Natural killer cell treated with Interleukin-12 subunit alpha and Interleukin-12 subunit beta and Interleukin-15 and Interleukin-18, amount 100 ng/mL, for 72 hours (primary cell): ENCODE results near the gene SIPA1L3. TPM values are rescaled to one million over a fixed set of nuclear protein-coding genes. Genes with fewer than 3 reads are reported as not detected.
A peak's percentile ranks its signal among the peaks of the same experiment; 100 is the strongest.

ENCODE experiments used
- ATAC-seq, 2 donors: fragments of 150-1000 bp; cut with Tn5 transposase in 1 of 2; sonication (Bioruptor Pico), chemical (Tn5 transposase) in 1 of 2; 2 replicates each; pipeline ENCODE4 v1.10.0; 2021
- DNase-seq: peaks from one replicate; pipeline ENCODE4 v3.0.0; 2022; ENCODE audit warnings: low spot score
- H3K27ac Mint-ChIP-seq, 2 donors: 1 replicate in 1 of 2; 2 replicates in 1 of 2; pipeline ENCODE4 v1.8.0; 2022; ENCODE audit warnings: mixed read lengths in 2 of 2, mild to moderate bottlenecking in 1 of 2, moderate library complexity in 1 of 2
- H3K27me3 Mint-ChIP-seq, 2 donors: 1 replicate in 1 of 2; 2 replicates in 1 of 2; pipeline ENCODE4 v1.8.0; 2022; ENCODE audit warnings: mixed read lengths in 2 of 2
- H3K36me3 Mint-ChIP-seq: one replicate; pipeline ENCODE4 v1.8.0; 2022; ENCODE audit warnings: mixed read lengths
- H3K4me1 Mint-ChIP-seq, 2 donors: 1 replicate in 1 of 2; 2 replicates in 1 of 2; pipeline ENCODE4 v1.8.0; 2022; ENCODE audit warnings: low read depth in 2 of 2, mixed read lengths in 2 of 2, mild to moderate bottlenecking in 1 of 2
- H3K4me3 Mint-ChIP-seq: one replicate; pipeline ENCODE4 v1.8.0; 2022; ENCODE audit warnings: mixed read lengths
- H3K9me3 Mint-ChIP-seq: 2 replicates; pipeline ENCODE4 v1.8.0; 2022; ENCODE audit warnings: mixed read lengths
- total RNA-seq, 2 donors: library from RNA; stranded (reverse); gene quantifications; one replicate each; pipeline ENCODE4 v1.2.3, GENCODE V29; 2022

Gene SIPA1L3
- total RNA-seq, 2 donors from 2014 or later, result 16.8 to 31.0 TPM

DNA sequence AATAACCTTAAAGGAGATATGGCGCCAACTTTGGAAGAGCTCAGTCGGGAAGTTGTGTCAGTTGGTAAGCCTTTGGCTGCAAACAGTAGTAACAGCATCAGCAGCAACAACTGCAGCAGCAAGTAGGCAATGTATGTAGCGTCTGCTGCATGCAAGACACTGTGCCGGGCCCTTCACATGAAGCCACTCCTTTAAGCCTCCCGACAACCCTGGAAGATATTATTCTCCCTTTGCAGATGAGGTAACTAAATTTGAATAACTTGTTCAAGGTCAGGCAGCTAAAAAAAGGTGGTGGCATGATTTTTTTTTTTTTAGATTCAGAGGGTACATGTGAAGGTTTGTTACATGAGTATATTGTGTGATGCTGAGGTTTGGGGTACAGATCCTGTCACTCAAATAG is 19.7 kb downstream of the SIPA1L3 start:
- no peak overlapping the region for H3K27ac Mint-ChIP-seq
- H3K4me3 Mint-ChIP-seq, result no peak overlapping the region
- H3K9me3 Mint-ChIP-seq, result no peaks in the 10 kb centered on the region

DNA sequence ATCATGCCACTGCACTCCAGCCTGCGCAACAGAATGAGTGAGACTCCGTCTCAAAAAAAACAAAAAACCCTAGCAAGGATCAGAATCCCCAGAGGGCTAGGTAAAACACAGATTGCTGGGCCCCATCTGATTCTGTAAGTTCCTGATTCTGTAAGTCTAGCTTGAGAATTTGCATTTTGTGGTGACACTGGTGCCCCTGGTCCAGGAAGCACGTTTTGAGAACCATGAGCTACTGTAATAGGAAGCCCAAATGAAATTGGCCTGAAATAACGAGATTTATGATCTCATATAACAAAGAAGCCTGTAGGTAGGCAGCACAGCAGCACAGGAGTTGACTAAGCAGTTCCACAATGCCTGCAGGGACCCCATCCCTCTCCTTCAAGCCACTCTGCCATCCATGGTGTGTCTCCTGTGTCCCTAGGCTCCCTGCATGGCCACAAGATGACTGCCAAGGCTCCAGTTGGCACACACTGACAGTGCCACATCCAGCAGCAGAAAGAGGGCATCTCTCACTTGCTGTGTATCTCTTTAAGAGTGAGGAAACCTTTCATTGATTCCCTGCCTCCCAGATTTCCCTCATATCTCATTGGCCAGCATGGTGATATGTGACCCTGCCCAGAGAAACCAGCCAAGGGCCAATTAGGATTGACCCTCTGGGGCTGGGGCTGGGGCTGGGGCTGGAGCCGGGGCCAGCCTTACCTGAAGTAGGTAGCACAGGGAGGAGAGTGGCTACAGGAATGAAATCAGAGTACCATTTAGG is 21.7 kb downstream of the SIPA1L3 start:
- no peak overlapping the region for H3K4me3 Mint-ChIP-seq
- no peaks in the 10 kb centered on the region for H3K9me3 Mint-ChIP-seq
- peaks cover 11 to 32% of the 10 kb centered on the region in 2 donors for H3K4me1 Mint-ChIP-seq
- H3K27ac Mint-ChIP-seq, result no peak overlapping the region
- H3K36me3 Mint-ChIP-seq, result no peaks in the 10 kb centered on the region
- DNase-seq (no peak), ATAC-seq (no peak)
- H3K27me3 Mint-ChIP-seq, result no peaks in the 10 kb centered on the region

More for the DNA sequence above, 19.7 kb downstream of the SIPA1L3 start:
- Mint-ChIP-seq H3K4me1 (peaks cover 5 to 21% of the 10 kb centered on the region in 2 donors), H3K36me3 (no peaks in the 10 kb centered on the region), H3K27me3 (no peaks in the 10 kb centered on the region)
- ATAC-seq (no peak), DNase-seq (no peak)

DNA sequence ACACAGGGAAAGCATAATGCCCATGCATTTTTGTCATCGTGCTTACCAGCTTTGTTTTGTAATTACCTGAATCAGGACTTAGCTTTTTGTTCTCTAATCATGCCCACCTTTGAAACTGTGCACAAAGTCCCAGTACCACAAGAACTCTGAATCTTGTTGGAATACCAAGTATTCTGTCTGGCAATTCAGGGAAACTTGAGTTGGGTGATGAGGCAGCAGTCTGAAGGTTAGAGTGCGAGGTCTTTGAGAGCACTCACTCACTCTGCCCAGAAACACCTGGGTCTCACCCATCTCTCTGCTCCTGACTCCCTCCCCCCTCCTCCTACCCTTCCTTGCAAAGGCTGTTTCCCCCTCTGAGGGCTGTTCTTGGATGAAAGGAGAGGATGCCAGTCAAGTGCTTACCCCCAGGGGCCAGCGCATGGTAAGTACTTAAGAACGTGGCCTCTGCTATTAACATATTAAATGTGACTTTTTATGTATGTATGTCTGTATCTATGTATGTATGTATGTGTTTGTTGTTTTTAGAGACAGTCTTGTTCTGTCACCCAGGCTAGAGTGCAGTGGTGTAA is 22.4 kb downstream of the SIPA1L3 start:
- Mint-ChIP-seq H3K4me3 (no peak overlapping the region), H3K27ac (no peak overlapping the region), H3K27me3 (no peaks in the 10 kb centered on the region), H3K9me3 (no peaks in the 10 kb centered on the region), H3K4me1 (peaks cover 11 to 33% of the 10 kb centered on the region in 2 donors), H3K36me3 (no peaks in the 10 kb centered on the region)
- no peak for ATAC-seq
- no peak for DNase-seq

DNA sequence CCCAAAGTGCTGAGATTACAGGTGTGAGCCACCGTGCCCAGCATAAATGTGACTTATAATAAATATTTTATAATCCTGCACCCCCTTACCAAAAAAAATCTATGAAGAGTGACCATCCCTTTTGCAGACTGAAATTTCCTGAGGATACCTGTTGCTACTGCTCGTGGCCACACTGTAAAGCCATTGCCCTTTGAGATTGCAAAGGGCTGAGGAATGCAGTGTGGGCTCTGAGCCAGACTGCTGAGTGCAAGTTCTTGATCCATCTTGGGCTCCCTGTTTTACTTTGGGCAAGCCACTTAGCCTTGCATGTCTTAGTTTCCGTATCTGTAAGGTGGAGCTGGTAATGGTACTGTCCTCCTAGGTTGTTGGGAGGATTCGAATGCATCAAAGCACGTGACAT is 23.4 kb downstream of the SIPA1L3 start:
- Mint-ChIP-seq H3K36me3 (no peaks in the 10 kb centered on the region), H3K9me3 (no peaks in the 10 kb centered on the region), H3K4me1 (peaks cover 6 to 29% of the 10 kb centered on the region in 2 donors), H3K27ac (no peak overlapping the region), H3K27me3 (no peaks in the 10 kb centered on the region), H3K4me3 (no peak overlapping the region)
- no peak for DNase-seq
- no peak for ATAC-seq

DNA sequence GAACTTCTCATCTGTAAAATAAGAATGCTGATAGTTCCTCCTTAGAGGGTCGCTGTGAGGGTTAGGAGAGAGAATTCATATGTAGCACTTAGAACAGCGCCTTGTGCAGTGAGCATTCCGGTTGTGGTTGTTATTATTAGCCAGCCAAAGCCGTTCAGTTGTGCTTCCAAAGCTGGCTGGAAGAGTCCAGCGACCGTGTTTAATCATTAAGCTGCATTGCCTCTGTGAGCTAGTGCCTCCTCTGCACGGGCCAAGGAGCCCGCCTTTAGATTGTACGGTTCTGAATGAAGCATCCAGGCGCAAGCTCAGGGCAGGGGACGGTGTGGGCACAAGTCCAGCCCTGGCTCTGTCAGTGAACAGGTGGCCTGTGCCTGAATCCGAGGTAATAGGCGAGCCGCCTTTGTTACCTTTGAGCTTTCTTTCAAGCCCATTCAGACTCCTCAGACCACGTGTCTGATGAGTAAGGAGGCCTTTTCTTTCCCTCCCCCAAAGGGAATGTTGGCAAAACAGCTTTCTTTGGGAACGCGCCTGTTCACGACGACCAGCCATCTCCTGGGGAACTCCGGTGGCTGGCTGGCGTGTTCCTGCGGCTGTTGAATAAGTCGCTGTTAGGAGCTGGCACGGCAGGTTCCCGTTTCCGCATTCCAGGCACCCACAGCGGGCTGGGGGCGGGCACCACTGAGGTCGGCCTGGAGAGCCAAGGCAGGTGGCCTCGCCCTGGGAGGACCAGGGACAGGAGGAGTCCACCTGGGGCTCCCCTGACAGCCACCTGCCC is 25.1 kb downstream of the SIPA1L3 start:
- Mint-ChIP-seq H3K27me3 (no peaks in the 10 kb centered on the region), H3K27ac (no peak overlapping the region), H3K4me3 (no peak overlapping the region), H3K9me3 (no peaks in the 10 kb centered on the region), H3K36me3 (no peaks in the 10 kb centered on the region), H3K4me1 (peaks cover 6 to 26% of the 10 kb centered on the region in 2 donors)
- ATAC-seq (no peak), DNase-seq (no peak)

DNA sequence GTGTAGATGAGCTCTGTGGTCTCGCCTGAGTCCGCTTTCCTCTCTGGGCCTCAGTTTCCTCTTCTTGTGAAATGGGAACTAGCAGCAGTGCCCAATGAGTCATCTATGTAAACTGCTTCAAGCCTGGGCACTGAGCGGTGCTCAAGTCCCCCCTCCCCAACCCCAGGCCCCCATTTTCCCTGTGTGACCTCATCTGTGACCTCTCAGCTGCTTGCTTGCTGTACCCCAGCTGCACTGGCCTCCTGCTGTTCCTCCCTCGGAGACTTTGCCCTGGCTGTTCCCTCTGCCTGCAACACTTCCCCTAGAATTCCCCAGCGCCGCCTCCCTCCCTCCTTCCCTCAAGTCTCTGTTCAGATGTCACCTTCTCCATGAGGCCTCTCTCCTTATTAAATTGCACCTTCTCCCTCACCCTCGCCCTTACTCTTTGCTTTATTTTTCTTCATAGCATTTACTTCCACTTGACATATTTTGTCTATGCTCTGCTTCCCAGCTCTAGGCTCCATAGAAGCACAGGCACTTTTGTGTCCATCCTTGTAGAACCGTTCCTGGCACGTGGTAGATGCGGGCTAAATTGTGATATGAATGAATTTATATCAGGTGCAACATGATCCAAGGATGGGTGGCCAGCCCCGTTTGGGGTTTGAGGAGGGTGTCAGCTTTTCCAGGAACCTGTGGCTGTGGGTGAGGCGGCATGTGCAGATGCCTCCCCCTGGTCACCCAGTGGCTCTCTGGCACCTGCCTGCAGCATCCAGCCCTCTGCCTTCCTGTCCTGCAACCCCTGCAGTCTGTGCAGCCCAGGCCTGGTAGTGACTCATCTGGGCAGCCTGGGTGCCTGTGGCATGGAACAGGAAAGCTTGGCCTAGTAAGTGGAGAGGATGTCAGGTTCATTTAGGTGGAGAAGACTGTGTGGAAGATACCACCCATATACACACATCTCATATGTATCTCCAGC is 26.3 kb downstream of the SIPA1L3 start:
- H3K9me3 Mint-ChIP-seq, result no peaks in the 10 kb centered on the region
- H3K36me3 Mint-ChIP-seq, result no peaks in the 10 kb centered on the region
- peaks cover 6 to 25% of the 10 kb centered on the region in 2 donors for H3K4me1 Mint-ChIP-seq
- H3K27me3 Mint-ChIP-seq, result no peaks in the 10 kb centered on the region
- peak; percentile 41 to 57 for ATAC-seq
- H3K27ac Mint-ChIP-seq, result peak overlapping the region in 1 of 2 donors; percentile 34
- H3K4me3 Mint-ChIP-seq, result peak overlapping the region; percentile 11
- DNase-seq, result no peak

DNA sequence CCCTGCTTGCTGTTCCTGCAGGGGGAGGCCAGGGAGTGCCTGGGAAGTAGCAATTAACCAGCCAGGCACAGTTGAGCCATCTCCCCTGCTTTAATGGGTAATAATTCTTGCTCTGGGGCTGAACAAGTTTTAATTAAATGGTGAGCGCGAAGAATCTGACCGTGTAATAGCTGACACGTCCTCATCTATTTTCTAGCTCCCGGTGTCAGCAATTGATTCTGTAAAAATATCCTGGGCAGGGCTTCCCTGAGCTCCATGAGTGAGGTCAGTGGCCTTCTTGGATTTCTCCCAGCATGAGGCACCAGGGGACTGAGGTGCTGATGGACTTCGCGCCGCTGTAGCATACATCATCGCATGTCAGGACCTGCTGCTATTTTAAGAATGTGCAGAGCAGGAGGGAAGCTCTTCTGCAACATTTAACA is 26.9 kb downstream of the SIPA1L3 start:
- Mint-ChIP-seq H3K9me3 (no peaks in the 10 kb centered on the region), H3K36me3 (no peaks in the 10 kb centered on the region), H3K27me3 (no peaks in the 10 kb centered on the region), H3K4me1 (peaks cover 6 to 25% of the 10 kb centered on the region in 2 donors), H3K27ac (no peak overlapping the region), H3K4me3 (no peak overlapping the region)
- ATAC-seq (no peak), DNase-seq (no peak)

DNA sequence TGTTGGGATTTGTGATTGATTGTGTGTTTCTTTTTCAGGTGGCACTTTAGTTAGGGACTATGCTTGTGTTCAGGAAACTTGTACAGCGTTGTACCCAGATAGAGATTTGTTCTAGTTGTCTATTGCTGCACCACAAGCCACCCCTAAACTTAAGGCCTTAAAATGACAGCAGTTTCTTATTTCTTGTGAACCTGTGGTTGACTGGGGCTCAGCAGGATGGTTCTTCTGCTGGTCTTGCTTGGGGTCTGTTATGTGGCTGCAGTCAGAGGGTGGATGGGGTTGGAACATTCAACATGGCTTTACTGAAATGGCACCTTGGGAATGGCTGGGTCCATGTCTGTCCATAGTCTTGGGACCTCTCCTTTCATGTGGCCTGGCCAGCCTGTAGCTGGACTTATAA is 28.3 kb downstream of the SIPA1L3 start:
- Mint-ChIP-seq H3K27me3 (no peaks in the 10 kb centered on the region), H3K27ac (no peak overlapping the region), H3K4me1 (peaks cover 6 to 26% of the 10 kb centered on the region in 2 donors), H3K36me3 (no peaks in the 10 kb centered on the region), H3K9me3 (no peaks in the 10 kb centered on the region), H3K4me3 (no peak overlapping the region)
- ATAC-seq, result no peak
- DNase-seq, result no peak

DNA sequence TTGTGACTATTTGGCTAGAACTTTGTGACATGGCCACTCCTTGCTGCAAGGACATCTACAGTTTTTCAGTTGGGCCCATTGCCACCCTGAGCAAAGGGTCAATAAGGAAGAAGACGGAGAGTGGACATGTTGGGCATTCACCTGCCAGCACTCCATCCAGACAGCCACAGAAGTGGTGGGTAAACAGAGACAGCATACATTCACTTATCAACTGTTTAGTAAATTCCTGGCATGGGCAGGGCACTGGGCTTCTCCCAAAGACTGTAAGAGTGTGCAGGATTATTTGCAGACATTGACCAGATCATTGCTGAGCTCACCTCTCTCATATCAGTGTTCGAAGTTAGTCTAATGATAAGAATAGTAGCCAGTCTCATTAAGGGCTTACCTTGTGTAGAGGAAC is 29.2 kb downstream of the SIPA1L3 start:
- H3K4me3 Mint-ChIP-seq, result no peak overlapping the region
- no peaks in the 10 kb centered on the region for H3K9me3 Mint-ChIP-seq
- H3K4me1 Mint-ChIP-seq, result peaks cover 6 to 26% of the 10 kb centered on the region in 2 donors
- H3K36me3 Mint-ChIP-seq, result no peaks in the 10 kb centered on the region
- DNase-seq (no peak), ATAC-seq (no peak)
- no peaks in the 10 kb centered on the region for H3K27me3 Mint-ChIP-seq
- no peak overlapping the region for H3K27ac Mint-ChIP-seq

DNA sequence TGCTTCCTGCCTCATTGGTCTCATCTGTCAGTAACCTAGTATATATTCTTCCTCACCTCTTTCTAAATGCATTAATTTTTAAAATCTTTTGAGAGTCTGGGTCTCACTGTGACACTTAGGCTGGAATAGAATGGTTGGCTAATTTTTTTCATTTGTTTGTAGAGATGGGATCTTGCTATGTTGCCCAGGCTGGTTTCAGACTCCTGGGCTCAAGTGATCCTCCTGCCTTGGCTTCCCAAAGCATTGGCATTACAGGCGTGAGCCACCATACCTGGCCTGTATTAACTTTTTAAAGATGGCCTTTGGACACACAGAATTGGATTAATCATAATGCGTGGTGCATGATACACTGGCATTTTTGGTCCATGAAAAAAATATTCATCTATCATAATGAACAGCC is 29.9 kb downstream of the SIPA1L3 start:
- H3K27me3 Mint-ChIP-seq, result no peaks in the 10 kb centered on the region

DNA sequence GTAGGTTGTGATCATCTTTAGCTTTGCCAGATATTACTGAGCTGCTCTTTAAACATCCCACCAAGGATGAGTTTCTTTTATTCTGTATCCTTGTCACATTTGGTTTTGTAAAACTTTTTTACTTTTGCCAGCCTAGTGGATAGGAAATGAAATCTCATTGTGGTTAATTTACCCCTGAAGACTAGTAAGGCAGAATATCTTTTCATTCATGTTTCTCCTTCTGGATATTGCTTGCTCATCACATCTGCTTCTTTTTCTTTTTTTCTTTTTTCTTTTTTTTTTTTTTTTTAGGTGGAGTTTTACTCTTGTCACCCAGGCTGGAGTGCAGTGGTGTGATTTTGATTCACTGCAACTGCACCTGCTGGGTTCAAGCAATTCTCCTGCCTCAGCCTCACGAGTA is 31.3 kb downstream of the SIPA1L3 start:
- no peak overlapping the region for H3K4me3 Mint-ChIP-seq
- H3K4me1 Mint-ChIP-seq, result peaks cover 3 to 21% of the 10 kb centered on the region in 2 donors
- H3K9me3 Mint-ChIP-seq, result no peaks in the 10 kb centered on the region
- no peak overlapping the region for H3K27ac Mint-ChIP-seq
- ATAC-seq, result no peak
- H3K36me3 Mint-ChIP-seq, result no peaks in the 10 kb centered on the region
- no peaks in the 10 kb centered on the region for H3K27me3 Mint-ChIP-seq
- no peak for DNase-seq

More for the DNA sequence above, 29.9 kb downstream of the SIPA1L3 start:
- ATAC-seq (no peak), DNase-seq (no peak)
- Mint-ChIP-seq H3K9me3 (no peaks in the 10 kb centered on the region), H3K4me1 (peaks cover 6 to 23% of the 10 kb centered on the region in 2 donors), H3K4me3 (no peak overlapping the region), H3K27ac (no peak overlapping the region), H3K36me3 (no peaks in the 10 kb centered on the region)

DNA sequence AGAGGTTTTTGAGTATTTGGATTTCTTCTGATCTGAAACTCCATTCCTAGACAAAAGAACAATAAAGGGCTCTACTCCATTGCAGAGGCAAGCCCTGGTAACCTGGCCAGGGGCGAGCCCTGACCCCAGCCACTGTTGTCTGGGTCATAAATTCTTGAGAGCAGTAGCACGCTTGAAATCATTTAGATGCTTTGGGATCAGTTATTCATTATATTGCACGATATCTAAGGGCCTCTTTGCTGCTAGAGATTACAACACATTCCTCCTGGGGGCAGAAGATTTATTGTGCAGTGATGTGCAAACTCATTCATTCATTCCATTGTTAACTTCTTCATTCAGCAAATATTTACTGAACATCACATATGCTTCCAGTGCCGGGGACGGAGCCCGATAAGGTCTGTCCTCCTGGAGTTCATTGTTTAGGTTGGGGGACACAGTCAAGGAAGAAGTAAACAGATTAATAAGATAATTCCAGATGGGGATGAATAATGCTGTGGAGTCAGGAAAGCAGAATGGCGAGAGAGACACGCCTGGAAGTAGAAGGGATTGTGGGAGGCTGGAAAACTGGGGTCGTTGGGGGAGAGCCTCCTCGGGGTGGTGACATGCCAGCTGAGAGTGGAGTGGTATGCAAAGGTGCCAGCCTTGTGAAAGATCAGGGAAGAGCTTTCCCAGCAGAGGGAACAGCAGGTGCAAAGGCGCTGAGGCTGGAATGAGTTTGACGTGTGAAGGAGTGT is 34.9 kb downstream of the SIPA1L3 start:
- no peaks in the 10 kb centered on the region for H3K9me3 Mint-ChIP-seq
- H3K27ac Mint-ChIP-seq, result no peak overlapping the region
- DNase-seq (no peak), ATAC-seq (no peak)
- no peaks in the 10 kb centered on the region for H3K36me3 Mint-ChIP-seq
- H3K4me3 Mint-ChIP-seq, result no peak overlapping the region
- peaks cover 0 to 14% of the 10 kb centered on the region in 2 donors for H3K4me1 Mint-ChIP-seq
- H3K27me3 Mint-ChIP-seq, result no peaks in the 10 kb centered on the region

DNA sequence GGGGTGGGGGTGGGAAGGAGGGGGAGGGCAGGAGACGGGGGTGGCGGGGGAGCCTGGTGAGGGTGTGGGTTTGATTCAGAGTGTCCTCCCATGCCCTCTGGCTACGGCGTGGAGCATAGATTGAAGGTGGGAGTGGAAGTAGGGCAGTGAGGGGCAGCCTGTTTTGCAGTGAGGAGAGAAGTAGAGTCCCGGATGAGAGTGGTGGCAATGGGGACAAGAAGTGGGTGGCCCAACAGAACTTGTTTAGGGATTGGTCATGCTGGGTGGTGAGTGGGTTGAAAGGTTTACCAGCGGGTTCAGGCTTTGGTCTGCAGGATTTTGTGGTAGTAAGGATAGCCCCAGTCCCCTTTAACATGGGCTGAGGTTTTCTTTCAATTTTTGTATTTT is 35.5 kb downstream of the SIPA1L3 start:
- Mint-ChIP-seq H3K27ac (no peak overlapping the region), H3K4me1 (peaks cover 1 to 14% of the 10 kb centered on the region in 2 donors), H3K9me3 (no peaks in the 10 kb centered on the region), H3K27me3 (no peaks in the 10 kb centered on the region), H3K36me3 (no peaks in the 10 kb centered on the region), H3K4me3 (no peak overlapping the region)
- no peak for DNase-seq
- no peak for ATAC-seq
